ENCODE measurements around the gene SLCO4A1.

SLCO4A1 gene

GRCh38 chr20:62601714-62602113 is 40.6 kb upstream of the SLCO4A1 start:
- H3K4me1 ChIP-seq (ENCODE audit: control insufficient read depth, insufficient read depth, low read length): peaks cover 67% of the 10 kb centered on the region
- no peaks in the 10 kb centered on the region for H3K9me3 ChIP-seq (ENCODE audit: control insufficient read depth, low read length)
- no peak overlapping the region for H3K4me3 ChIP-seq (ENCODE audit: low read length)
- H3K9ac ChIP-seq (ENCODE audit: low read length): no peak overlapping the region
- H3K27me3 ChIP-seq (ENCODE audit: control insufficient read depth, insufficient read depth, low read length): peaks cover 4% of the 10 kb centered on the region
- H3K36me3 ChIP-seq (ENCODE audit: control insufficient read depth, insufficient read depth, low read length): no peaks in the 10 kb centered on the region

- Histone ChIP-seq H3K4me3 (ENCODE audit: low read length) (no peak overlapping the region), H3K27me3 (ENCODE audit: control insufficient read depth, insufficient read depth, low read length) (peaks cover under 1% of the 10 kb centered on the region), H3K4me1 (ENCODE audit: control insufficient read depth, insufficient read depth, low read length) (peaks cover 74% of the 10 kb centered on the region)
These were observed 39.8 kb upstream of the SLCO4A1 start for GRCh38 chr20:62602550-62602949.

GRCh38 chr20:62603021-62603906 is 39.0 kb upstream of the SLCO4A1 start:
- H3K4me1 ChIP-seq (ENCODE audit: control insufficient read depth, insufficient read depth, low read length): peaks cover 79% of the 10 kb centered on the region
- H3K9ac ChIP-seq (ENCODE audit: low read length): peak overlapping the region; percentile 57
- H3K27me3 ChIP-seq (ENCODE audit: control insufficient read depth, insufficient read depth, low read length): peaks cover 7% of the 10 kb centered on the region
- H3K4me3 ChIP-seq (ENCODE audit: low read length): no peak overlapping the region
- no peaks in the 10 kb centered on the region for H3K9me3 ChIP-seq (ENCODE audit: control insufficient read depth, low read length)
- no peaks in the 10 kb centered on the region for H3K36me3 ChIP-seq (ENCODE audit: control insufficient read depth, insufficient read depth, low read length)

More at GRCh38 chr20:62602550-62602949, 39.8 kb upstream of the SLCO4A1 start:
- peak overlapping the region; percentile 57 for H3K9ac ChIP-seq (ENCODE audit: low read length)
- no peaks in the 10 kb centered on the region for H3K36me3 ChIP-seq (ENCODE audit: control insufficient read depth, insufficient read depth, low read length)
- no peaks in the 10 kb centered on the region for H3K9me3 ChIP-seq (ENCODE audit: control insufficient read depth, low read length)

GRCh38 chr20:62603907-62604785 is 38.2 kb upstream of the SLCO4A1 start:
- Histone ChIP-seq H3K27me3 (ENCODE audit: control insufficient read depth, insufficient read depth, low read length) (peaks cover 7% of the 10 kb centered on the region), H3K4me3 (ENCODE audit: low read length) (no peak overlapping the region), H3K9me3 (ENCODE audit: control insufficient read depth, low read length) (no peaks in the 10 kb centered on the region), H3K4me1 (ENCODE audit: control insufficient read depth, insufficient read depth, low read length) (peaks cover 70% of the 10 kb centered on the region), H3K9ac (ENCODE audit: low read length) (no peak overlapping the region), H3K36me3 (ENCODE audit: control insufficient read depth, insufficient read depth, low read length) (no peaks in the 10 kb centered on the region)

- Histone ChIP-seq H3K9me3 (ENCODE audit: control insufficient read depth, low read length) (no peaks in the 10 kb centered on the region), H3K27me3 (ENCODE audit: control insufficient read depth, insufficient read depth, low read length) (peaks cover 7% of the 10 kb centered on the region), H3K9ac (ENCODE audit: low read length) (no peak overlapping the region), H3K4me1 (ENCODE audit: control insufficient read depth, insufficient read depth, low read length) (peaks cover 67% of the 10 kb centered on the region), H3K36me3 (ENCODE audit: control insufficient read depth, insufficient read depth, low read length) (no peaks in the 10 kb centered on the region), H3K4me3 (ENCODE audit: low read length) (no peak overlapping the region)
These were observed 37.5 kb upstream of the SLCO4A1 start for GRCh38 chr20:62604796-62605195.

GRCh38 chr20:62605236-62605943 is 36.9 kb upstream of the SLCO4A1 start:
- H3K4me1 ChIP-seq (ENCODE audit: control insufficient read depth, insufficient read depth, low read length): peaks cover 67% of the 10 kb centered on the region
- peak overlapping the region; percentile 35 for H3K9ac ChIP-seq (ENCODE audit: low read length)
- no peak overlapping the region for H3K4me3 ChIP-seq (ENCODE audit: low read length)
- no peaks in the 10 kb centered on the region for H3K36me3 ChIP-seq (ENCODE audit: control insufficient read depth, insufficient read depth, low read length)
- H3K9me3 ChIP-seq (ENCODE audit: control insufficient read depth, low read length): no peaks in the 10 kb centered on the region
- peaks cover 7% of the 10 kb centered on the region for H3K27me3 ChIP-seq (ENCODE audit: control insufficient read depth, insufficient read depth, low read length)

- Histone ChIP-seq H3K4me1 (ENCODE audit: control insufficient read depth, insufficient read depth, low read length) (peaks cover 67% of the 10 kb centered on the region), H3K9ac (ENCODE audit: low read length) (peak overlapping the region; percentile 35), H3K4me3 (ENCODE audit: low read length) (no peak overlapping the region), H3K9me3 (ENCODE audit: control insufficient read depth, low read length) (no peaks in the 10 kb centered on the region), H3K27me3 (ENCODE audit: control insufficient read depth, insufficient read depth, low read length) (peaks cover 7% of the 10 kb centered on the region), H3K36me3 (ENCODE audit: control insufficient read depth, insufficient read depth, low read length) (no peaks in the 10 kb centered on the region)
These were observed 36.3 kb upstream of the SLCO4A1 start for GRCh38 chr20:62606016-62606415.

GRCh38 chr20:62606551-62607201 is 35.6 kb upstream of the SLCO4A1 start:
- Histone ChIP-seq H3K9ac (ENCODE audit: low read length) (no peak overlapping the region), H3K36me3 (ENCODE audit: control insufficient read depth, insufficient read depth, low read length) (no peaks in the 10 kb centered on the region), H3K4me3 (ENCODE audit: low read length) (no peak overlapping the region), H3K4me1 (ENCODE audit: control insufficient read depth, insufficient read depth, low read length) (peaks cover 62% of the 10 kb centered on the region), H3K9me3 (ENCODE audit: control insufficient read depth, low read length) (no peaks in the 10 kb centered on the region), H3K27me3 (ENCODE audit: control insufficient read depth, insufficient read depth, low read length) (peaks cover 7% of the 10 kb centered on the region)

GRCh38 chr20:62607366-62608217 is 34.7 kb upstream of the SLCO4A1 start:
- Histone ChIP-seq H3K4me3 (ENCODE audit: low read length) (no peak overlapping the region), H3K36me3 (ENCODE audit: control insufficient read depth, insufficient read depth, low read length) (no peaks in the 10 kb centered on the region), H3K9me3 (ENCODE audit: control insufficient read depth, low read length) (no peaks in the 10 kb centered on the region), H3K4me1 (ENCODE audit: control insufficient read depth, insufficient read depth, low read length) (peaks cover 55% of the 10 kb centered on the region), H3K27me3 (ENCODE audit: control insufficient read depth, insufficient read depth, low read length) (peaks cover 7% of the 10 kb centered on the region), H3K9ac (ENCODE audit: low read length) (no peak overlapping the region)

GRCh38 chr20:62608218-62608565 is 34.1 kb upstream of the SLCO4A1 start:
- no peaks in the 10 kb centered on the region for H3K36me3 ChIP-seq (ENCODE audit: control insufficient read depth, insufficient read depth, low read length)
- peaks cover 7% of the 10 kb centered on the region for H3K27me3 ChIP-seq (ENCODE audit: control insufficient read depth, insufficient read depth, low read length)
- H3K4me1 ChIP-seq (ENCODE audit: control insufficient read depth, insufficient read depth, low read length): peaks cover 49% of the 10 kb centered on the region
- no peak overlapping the region for H3K4me3 ChIP-seq (ENCODE audit: low read length)
- H3K9ac ChIP-seq (ENCODE audit: low read length): no peak overlapping the region
- no peaks in the 10 kb centered on the region for H3K9me3 ChIP-seq (ENCODE audit: control insufficient read depth, low read length)

GRCh38 chr20:62609279-62609720 is 33.0 kb upstream of the SLCO4A1 start:
- Histone ChIP-seq H3K4me1 (ENCODE audit: control insufficient read depth, insufficient read depth, low read length) (peaks cover 38% of the 10 kb centered on the region), H3K4me3 (ENCODE audit: low read length) (no peak overlapping the region), H3K9me3 (ENCODE audit: control insufficient read depth, low read length) (no peaks in the 10 kb centered on the region), H3K27me3 (ENCODE audit: control insufficient read depth, insufficient read depth, low read length) (peaks cover 7% of the 10 kb centered on the region), H3K36me3 (ENCODE audit: control insufficient read depth, insufficient read depth, low read length) (no peaks in the 10 kb centered on the region), H3K9ac (ENCODE audit: low read length) (no peak overlapping the region)
